GM21367 (cell line): ENCODE data around the gene NABP1.
A peak's percentile ranks its signal among the peaks of the same experiment; 100 is the strongest.

Experiments
- ATAC-seq: cut with Tn5 transposase; IDR thresholded peaks from one replicate; pipeline ENCODE4 v1.9.1; 2021; ENCODE audit not compliant: unreplicated experiment

The NABP1 gene

DNA sequence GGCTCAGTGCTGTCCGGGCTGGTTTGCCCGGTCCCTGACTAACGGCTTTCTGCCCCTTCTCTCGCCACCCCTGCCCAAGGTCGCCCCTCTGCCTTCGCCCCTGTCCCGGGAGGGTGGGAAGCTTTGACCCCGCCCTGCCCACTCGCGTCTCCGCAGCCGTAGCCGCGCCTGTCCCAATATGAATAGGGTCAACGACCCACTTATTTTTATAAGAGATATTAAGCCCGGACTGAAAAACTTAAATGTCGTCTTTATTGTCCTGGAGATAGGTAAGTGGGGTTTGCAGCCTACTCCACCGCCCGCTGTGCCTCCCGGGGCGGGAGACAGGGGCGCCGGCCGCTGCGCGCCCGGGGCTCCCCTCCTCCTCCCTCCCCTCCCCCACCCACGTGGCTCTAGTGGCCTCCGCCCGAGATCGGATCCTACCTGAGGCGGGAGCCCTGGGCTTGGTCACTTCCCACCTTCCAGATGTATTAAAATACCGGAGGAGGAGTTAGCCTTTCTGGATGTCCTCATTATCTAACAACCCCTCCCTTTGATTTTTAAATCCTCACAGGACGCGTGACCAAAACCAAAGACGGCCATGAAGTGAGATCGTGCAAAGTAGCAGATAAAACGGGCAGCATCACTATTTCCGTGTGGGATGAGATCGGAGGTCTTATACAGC, 633 bp downstream of the NABP1 start:
- peak; percentile 3 for ATAC-seq

DNA sequence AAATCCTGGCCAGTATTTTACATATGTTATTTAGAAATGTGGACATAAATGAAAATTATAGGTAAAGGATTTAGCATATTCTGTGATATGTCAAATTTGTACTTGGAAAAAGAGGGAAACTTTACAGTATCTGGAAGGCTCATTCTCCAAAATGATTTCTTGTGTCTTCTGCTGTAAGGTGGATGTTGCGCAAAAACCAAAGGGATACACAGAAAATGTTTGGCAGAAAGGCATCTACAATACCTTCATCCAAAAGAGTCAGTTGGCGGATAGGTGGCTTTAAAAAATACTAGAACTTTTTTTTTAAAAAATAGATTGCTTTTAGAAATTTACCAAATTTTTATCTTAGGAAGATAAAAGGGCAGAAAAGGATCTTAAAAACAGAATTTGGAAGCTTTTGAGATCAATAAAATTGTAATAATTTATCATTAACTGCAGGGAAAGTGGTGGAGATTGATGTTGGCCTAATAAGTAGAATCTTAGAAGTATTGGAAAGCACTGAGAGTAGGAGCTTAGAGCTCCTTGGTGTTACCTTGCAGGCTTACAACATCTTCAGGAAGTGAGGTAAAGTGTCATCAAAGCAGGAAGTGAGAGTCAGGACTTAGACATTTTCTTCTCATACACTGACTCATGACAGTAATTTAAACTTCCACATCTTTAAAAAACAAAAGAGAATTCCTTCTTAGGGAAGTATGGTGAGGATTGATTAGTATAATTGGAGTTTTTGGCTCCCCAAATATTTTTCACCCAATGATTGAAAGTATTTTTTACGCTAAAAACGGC, 2.1 kb downstream of the NABP1 start:
- ATAC-seq: peak; percentile 28

DNA sequence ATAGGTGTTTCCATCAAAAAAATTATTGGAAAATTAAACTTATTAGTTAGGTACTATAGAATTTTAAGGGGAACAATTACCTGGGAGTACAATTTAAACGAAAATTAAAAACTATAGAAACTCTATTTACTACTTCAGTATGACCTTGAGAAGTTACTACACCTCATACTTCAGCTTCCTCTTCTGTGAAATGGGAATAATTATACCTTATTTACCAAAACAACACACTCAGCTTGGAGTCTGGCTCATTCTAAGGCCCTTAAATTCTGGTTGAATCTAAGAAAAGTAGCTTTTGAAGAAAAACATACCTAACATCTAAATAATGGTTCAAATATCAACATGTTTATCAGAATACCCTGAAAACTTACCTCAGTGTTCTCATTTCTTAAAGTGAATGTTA, 2.7 kb downstream of the NABP1 start:
- ATAC-seq: no peak

DNA sequence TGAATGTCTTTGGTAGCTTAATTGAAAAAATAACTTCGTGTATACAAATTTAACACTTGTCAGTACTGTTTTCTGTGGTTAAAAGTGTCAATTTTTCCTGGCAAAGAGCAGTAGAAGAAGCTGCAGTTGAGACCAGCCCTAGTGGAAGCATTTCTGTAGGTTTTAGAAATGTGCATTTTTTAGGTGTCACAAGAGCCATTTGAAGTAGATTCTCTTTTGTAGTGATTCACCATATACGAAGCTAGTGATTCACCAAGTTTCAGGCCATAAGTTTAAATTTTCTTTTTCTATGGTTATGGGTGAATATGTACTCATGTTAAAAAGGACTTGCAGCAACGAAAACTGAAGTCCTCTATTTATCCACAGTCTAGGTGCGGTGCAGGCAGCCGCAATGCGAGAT, 4.2 kb downstream of the NABP1 start:
- no peak for ATAC-seq

DNA sequence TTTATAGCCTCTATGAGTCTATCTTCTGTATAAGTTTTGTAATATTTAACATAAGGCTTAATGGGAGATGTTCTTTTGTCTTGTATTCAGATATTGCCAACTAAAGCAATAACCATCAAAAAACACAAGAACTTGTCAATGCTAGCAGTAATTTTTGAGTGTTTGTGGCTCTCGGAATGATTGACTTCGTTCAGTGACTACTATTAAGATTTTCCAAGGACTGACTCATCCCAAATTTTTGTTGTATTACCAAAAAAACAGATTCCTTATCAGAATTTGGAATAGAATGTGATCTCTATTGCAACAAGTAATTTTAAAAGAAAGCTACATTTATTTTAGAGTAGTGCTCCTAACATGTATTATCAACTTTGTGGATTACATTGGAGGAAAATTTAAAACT, 8.1 kb downstream of the NABP1 start:
- ATAC-seq: no peak

DNA sequence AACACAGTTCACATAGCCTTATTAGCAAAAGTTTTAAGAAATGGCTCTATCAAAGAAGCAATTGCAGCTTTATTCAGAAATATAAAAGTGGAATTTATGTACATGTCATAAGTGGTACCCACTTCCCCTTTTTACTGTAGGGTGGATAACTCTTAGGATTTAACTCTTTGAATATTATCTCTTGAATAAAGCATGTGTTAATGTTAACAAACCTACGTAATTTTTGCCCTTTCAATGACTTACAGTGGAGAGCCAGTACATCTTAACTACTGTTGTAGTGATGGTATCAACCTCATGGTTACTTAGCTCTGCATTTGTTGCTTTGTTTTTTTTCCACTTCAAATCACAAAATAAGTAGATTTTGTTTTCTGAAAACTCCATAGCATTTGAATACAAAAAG, 8.8 kb downstream of the NABP1 start:
- ATAC-seq: no peak

DNA sequence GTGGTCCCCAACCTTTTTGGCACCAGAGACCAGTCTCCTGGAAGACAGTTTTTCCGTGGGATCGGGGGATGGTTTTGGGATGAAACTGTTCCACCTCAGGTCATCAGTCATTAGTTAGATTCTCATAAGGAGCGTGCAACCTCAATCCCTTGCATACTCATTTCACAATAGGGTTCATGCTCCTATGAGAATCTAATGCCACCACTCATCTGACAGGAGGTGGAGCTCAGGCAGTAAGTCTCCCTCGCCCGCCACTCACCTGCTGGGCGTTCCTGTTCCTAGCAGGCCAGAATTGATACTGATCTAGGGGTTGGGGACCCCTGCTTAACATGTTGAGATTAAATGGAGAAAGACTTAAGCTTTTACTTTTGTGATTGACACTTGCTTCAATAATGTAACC, 9.9 kb downstream of the NABP1 start:
- no peak for ATAC-seq

DNA sequence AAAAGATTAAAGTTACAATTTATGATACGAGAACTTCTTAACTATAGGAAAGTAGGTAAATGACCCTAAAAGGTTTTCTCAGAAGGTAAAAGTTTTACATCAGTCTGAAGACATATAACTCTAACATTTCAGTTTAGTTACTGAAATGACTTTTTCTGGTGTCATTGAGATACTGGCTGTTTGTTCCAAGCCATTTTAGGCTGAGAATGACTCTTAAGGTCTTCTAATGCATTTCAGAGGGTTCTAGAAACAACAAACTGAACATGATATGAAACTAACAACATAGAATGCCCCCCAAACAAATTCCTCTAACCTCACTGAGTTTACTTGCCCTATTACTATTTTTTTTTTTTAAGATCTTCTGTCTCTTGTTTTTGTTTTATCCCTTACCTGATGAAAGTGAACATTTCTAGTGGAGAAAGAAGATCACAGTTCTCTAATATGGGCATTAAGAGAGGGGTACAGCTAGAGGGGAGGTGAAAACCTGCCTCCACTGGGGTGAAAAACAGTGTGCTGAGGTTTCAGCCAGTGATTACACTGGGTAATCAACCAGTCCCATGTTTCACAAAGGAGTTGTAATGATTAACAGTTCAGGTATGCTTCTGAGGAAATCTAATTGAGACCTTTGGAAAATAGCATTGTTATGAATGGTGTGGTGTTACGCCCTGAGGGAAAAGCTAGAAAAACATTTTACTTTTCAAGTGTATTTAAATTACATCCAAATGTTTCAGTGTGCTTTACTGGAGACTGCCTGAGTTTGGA, 11.2 kb downstream of the NABP1 start:
- ATAC-seq: no peak

DNA sequence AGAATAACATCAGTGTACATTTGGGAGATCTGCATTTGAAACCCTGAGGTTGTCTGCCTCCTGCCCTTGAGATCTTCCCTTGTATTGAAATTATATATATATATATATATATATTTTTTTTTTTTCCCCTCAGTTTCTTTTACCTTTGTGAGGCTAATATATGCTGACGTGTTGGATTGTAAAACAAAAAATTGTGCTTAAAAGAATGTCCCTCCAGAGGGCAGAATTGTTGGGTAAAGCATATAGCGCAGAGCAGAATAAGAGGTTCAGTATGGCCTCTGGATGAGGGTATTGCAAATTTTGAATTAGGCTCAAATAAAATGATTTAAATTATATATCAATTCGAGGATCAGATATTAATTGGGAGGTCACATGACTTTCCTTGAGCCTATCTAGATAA, 12.4 kb downstream of the NABP1 start:
- ATAC-seq: no peak

DNA sequence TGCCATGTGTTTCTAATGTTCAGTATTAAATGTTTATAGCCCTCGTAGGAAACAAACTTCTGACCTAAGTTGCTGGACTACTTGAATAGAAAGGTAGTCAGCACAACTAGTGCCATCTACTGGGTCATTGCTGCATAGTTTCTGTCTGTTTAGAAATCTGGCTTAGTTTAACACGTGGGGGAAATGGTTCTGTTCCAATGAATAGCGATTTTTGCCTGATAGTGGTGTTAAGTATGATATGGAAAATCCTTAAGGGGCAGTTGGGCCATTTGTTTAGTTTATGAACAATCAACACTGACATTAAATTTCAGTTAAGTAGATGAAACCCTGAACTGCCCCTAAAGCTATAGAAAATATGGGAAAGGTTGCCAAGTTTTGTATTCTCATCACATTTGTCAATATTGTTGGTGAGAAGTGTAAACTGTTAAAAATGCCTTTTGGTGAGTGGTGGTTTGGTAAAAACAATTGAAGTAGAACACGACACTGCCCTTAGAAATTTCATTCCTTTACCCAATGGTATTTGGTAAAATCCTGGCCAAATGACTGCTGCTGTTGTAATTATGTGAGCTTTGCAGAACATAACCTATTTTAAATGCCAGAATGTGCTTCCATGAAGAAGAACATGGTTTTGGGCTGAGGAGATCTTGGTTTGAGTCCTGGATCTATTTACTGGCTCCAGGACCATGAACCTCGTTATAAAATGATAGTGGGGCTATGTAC, 13.2 kb downstream of the NABP1 start:
- ATAC-seq: peak; percentile 87

DNA sequence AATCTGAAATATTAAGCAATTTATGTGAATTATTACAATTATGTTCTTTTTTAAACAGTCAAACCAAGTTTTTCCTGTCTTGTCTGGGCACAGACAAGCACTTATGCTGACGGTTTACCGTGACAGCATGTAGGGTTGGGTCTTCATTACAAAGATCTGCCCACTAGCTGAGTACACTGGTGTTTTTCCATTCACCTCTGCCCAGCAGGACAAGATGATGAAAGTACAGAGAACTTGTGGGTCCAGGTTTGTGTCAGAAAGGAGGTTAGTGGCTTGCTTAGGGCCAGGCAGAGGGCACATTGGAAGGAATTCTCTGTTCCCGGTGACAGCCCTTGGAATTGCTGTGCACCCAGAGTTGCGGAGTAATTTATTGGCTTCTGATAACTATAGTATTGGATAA, 14.0 kb downstream of the NABP1 start:
- no peak for ATAC-seq

DNA sequence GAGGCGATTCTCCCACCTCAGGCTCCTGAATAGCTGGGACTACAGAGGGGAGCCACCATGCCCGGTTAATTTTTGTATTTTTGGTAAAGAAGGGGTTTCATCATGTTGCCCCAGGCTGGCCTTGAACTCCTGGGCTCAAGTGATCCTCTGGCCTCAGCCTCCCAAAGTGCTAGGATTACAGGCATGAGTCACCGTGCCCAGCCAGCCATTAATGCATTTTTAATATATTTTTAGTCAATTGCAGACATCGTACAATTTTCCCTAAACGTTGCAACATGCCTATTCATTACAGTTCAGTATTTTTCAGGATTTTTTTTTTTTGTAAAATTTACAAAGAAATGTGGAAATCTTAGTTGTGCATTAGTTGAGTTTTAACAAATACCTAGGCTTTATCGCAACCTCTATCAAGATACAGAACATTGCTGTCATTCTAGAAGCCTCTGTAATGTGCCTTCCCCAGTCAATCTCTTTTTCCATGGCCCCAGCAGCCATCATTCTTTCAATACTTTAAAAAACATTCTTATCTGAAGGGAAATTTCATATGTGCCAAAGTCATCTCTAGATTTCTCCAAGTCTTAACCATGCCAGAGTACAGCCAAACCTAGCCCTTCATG, 14.7 kb downstream of the NABP1 start:
- ATAC-seq: no peak

DNA sequence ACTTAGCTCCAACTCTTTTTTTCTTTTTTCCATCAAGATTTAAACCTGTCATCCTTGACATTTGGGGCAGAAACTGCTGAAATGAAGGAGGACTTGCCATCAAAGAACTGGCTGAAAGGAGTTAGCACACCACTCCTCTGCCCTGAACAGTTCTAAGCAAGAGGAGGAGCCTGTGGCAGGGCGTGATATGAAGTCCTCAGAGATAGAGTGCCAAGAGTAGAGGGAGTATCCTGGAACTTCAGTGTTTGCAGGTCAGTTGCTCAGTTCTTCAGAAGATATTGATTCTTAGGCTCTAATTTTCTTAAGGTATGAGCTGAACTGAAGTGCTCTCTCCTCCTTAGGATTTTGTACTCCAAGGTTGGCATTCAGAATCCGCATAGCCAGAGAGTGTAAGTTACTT, 15.2 kb downstream of the NABP1 start:
- ATAC-seq: no peak

DNA sequence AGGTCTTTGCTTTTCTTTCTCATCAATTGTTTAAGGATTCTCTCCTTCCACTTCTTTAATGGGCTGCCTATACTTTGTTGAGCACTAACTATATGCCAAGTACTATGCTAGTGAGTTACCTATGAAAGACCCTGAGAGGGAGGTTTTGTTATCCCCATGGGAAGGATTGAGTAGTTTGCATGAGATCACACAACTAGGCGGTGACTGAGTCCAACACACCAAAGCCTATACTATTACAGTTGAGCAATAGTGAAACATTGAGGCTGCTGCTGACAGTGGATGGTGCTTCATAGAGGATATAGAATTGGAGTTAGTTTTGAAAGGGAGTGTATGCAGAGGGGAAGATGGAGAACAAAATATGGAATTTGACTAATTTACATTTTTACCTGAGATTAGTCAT, 15.8 kb downstream of the NABP1 start:
- ATAC-seq: no peak

DNA sequence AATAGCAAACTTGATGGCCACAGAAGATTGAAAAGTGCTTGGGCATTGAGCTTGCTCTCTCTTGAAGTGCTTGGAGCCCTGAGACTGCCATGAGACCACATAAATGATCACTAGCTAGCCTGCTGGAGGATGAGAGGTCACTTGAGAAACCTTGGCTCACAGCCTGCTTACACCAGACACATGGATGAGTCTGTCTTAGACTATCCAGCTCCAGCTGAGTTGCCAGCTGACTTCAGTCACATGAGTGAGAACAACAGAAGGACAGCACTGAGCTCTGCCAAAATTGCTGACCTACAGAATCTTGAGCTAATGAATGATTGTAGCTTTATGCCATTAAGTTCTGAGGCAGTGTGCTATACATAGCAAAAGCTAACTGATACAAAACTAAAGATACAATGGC, 18.1 kb downstream of the NABP1 start:
- no peak for ATAC-seq

DNA sequence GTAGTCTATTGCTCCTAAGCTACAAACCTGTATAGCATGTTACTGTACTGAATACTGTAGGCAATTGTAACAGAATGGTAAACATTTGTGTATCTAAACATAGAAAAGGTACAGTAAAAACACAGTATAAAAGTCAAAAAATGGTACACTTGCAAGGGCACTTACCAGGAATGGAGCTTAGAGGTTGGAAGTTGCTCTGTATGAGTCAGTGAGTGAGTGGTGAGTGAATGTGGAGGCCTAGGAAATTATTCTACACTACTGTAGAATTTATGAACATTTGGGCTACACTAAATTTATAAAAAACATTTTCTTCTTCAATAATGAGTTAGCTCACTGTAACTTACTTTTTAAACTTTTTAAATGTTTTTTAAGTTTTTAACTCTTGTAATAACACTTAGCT, 19.0 kb downstream of the NABP1 start:
- no peak for ATAC-seq

DNA sequence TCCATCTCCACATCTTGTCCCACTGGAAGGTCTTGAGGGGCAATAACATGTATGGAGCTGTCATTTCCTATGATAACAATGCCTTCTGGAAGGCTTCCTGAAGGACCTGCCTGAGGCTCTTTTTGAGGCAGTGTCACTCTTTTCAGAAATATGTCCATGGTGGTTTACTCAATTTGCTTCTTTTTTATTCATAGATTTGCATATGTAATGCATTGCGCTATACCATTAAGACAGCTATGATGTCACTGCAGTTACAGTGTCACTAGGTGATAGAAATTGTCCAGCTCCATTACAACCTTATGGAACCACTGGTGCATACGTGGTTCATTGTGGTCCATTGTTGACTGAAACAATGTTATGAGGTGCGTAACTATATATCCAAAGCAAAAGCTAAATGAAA, 19.9 kb downstream of the NABP1 start:
- no peak for ATAC-seq

DNA sequence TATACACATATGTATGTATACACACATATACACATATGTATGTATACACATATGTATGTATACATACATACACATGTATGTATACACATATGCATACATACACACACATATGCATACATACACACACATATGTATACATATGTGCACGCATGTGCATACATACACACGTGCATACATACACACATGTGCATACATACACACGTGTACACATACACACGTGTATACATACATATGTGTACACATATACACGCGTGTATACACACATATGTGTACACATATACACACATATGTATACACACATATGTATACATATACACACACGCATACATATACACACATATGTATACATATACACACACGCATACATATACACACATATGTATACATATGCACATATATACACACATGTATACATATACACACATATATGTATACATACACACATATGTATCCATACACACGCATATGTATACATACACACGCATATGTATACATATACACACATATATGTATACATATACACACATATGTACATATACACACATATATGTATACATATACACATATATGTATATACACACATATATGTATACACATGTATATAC, 21.5 kb downstream of the NABP1 start:
- ATAC-seq: no peak

DNA sequence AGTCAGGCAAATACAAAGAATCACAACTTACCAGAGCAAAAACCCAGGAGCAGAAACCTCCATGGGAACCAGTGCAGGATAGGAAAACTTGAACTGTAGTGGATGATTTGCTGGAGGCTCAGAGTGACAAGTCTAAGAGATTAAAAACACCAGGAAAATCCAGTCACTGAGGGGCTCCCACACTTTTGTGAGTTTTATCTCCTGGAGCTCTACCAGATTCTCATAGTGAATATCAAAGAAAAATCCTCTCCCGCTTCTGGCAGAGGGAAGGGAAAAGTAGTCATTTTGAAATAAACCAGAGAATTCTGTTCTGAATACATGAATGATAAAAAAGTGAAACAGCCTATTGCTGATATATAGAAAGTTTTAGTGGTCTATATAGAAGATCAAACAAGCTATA, 23.1 kb downstream of the NABP1 start:
- ATAC-seq: no peak

DNA sequence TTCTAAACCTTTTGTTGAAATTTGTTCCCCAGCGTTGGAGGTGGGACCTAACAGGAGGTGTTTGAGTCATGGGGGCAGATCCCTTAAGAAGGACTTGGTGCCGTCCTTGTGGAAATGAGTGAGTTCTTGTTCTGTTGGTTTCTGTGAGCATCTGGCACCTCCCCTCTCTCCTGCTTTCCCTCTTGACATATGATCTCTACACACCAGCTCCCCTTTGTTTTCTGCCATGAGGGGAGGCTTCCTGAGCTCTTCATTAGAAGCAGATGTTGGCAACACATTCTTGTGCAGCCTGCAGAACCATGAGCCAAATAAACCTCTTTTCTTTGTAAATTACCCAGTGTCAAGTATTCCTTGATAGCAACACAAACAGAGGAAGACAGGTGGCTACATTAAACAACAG, 23.8 kb downstream of the NABP1 start:
- ATAC-seq: no peak
